WTC11 (cell line): ENCODE data around the gene IPO11.

ENCODE experiments used
- FOXJ3 ChIP-seq: sonication (generic); formaldehyde crosslinking; IDR thresholded peaks from 2 replicates; pipeline ENCODE4 v1.9.0; 2021; ENCODE audit warnings: missing genetic modification reagents, mild to moderate bottlenecking, borderline replicate concordance
- NR2C2 ChIP-seq: sonication (generic); formaldehyde crosslinking; IDR thresholded peaks from 2 replicates; pipeline ENCODE4 v1.8.0; 2022; ENCODE audit warnings: mild to moderate bottlenecking, missing genetic modification reagents
- NR3C1 ChIP-seq: sonication (generic); formaldehyde crosslinking; conservative IDR thresholded peaks from 2 replicates; pipeline ENCODE4 v1.8.1; 2023; ENCODE audit warnings: low read depth, mild to moderate bottlenecking, missing genetic modification reagents
- TEAD4 ChIP-seq: sonication (generic); formaldehyde crosslinking; IDR thresholded peaks from 2 replicates; pipeline ENCODE4 v1.8.0; 2022; ENCODE audit warnings: mild to moderate bottlenecking, missing genetic modification reagents
- TP53 ChIP-seq: sonication (generic); formaldehyde crosslinking; IDR thresholded peaks from 2 replicates; pipeline ENCODE4 v1.8.1; 2023; ENCODE audit warnings: mild to moderate bottlenecking, missing genetic modification reagents
- ZNF232 ChIP-seq: sonication (generic); formaldehyde crosslinking; IDR thresholded peaks from 2 replicates; pipeline ENCODE4 v1.8.0; 2022; ENCODE audit warnings: mild to moderate bottlenecking, missing genetic modification reagents
- ZNF263 ChIP-seq: sonication (generic); formaldehyde crosslinking; IDR thresholded peaks from 2 replicates; pipeline ENCODE4 v1.8.1; 2022; ENCODE audit warnings: low read depth, mild to moderate bottlenecking, moderate library complexity, missing genetic modification reagents
- TF ChIP-seq, protein P1 (sequence below): fragments of 200-600 bp; IDR thresholded peaks from 2 replicates; pipeline ENCODE4 v1.8.0; 2022; ENCODE audit warnings: antibody characterized with exemption
- TF ChIP-seq, protein P2 (sequence below): sonication (generic); formaldehyde crosslinking; IDR thresholded peaks from 2 replicates; pipeline ENCODE4 v1.8.1; 2023; ENCODE audit warnings: mild to moderate bottlenecking, missing genetic modification reagents, moderate library complexity
- TF ChIP-seq, protein P3 (sequence below): sonication (generic); formaldehyde crosslinking; IDR thresholded peaks from 2 replicates; pipeline ENCODE4 v1.8.1; 2022; ENCODE audit warnings: low read depth, missing genetic modification reagents, borderline replicate concordance

DNA sequence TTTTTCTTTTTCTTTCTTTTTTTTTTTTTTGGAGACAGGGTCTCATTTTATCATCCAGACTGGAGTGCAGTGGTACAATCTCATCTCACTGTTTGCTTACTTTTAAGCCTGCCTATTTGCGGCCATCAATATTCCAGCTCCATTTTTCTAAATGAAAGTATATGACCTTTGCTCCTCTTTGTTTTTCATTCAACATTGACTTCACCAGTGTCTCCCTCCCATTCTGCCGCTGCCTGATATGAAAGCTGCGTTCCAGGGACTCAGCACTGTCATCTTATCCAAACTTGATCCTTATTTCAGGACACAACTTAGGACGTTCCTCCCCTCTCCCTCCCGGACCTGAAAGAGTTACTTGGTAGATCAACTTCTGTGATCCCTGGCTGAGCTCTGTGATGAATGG is 239.7 kb downstream of the IPO11 start:
- TF ChIP-seq ZNF263 (CRISPR knock-in tag) (no peak), NR2C2 (CRISPR knock-in tag) (no peak), TEAD4 (CRISPR knock-in tag) (no peak), FOXJ3 (CRISPR knock-in tag) (no peak), TP53 (no peak), NR3C1 (CRISPR knock-in tag) (no peak), ZNF232 (no peak)
- TF ChIP-seq, protein P1, sequence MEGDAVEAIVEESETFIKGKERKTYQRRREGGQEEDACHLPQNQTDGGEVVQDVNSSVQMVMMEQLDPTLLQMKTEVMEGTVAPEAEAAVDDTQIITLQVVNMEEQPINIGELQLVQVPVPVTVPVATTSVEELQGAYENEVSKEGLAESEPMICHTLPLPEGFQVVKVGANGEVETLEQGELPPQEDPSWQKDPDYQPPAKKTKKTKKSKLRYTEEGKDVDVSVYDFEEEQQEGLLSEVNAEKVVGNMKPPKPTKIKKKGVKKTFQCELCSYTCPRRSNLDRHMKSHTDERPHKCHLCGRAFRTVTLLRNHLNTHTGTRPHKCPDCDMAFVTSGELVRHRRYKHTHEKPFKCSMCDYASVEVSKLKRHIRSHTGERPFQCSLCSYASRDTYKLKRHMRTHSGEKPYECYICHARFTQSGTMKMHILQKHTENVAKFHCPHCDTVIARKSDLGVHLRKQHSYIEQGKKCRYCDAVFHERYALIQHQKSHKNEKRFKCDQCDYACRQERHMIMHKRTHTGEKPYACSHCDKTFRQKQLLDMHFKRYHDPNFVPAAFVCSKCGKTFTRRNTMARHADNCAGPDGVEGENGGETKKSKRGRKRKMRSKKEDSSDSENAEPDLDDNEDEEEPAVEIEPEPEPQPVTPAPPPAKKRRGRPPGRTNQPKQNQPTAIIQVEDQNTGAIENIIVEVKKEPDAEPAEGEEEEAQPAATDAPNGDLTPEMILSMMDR, result no peak
- TF ChIP-seq, protein P2, sequence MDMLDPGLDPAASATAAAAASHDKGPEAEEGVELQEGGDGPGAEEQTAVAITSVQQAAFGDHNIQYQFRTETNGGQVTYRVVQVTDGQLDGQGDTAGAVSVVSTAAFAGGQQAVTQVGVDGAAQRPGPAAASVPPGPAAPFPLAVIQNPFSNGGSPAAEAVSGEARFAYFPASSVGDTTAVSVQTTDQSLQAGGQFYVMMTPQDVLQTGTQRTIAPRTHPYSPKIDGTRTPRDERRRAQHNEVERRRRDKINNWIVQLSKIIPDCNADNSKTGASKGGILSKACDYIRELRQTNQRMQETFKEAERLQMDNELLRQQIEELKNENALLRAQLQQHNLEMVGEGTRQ (CRISPR knock-in tag), result no peak
- TF ChIP-seq, protein P3, sequence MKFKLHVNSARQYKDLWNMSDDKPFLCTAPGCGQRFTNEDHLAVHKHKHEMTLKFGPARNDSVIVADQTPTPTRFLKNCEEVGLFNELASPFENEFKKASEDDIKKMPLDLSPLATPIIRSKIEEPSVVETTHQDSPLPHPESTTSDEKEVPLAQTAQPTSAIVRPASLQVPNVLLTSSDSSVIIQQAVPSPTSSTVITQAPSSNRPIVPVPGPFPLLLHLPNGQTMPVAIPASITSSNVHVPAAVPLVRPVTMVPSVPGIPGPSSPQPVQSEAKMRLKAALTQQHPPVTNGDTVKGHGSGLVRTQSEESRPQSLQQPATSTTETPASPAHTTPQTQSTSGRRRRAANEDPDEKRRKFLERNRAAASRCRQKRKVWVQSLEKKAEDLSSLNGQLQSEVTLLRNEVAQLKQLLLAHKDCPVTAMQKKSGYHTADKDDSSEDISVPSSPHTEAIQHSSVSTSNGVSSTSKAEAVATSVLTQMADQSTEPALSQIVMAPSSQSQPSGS (CRISPR knock-in tag), result no peak
